MM.1S (cell line): ENCODE data around the gene RARG.

Experiments
- DNase-seq: peaks from one replicate; pipeline ENCODE4 v3.0.0-alpha.2; 2015
- H2AFZ ChIP-seq: fragments of 300-600 bp; sonication (generic); 2 replicates; pipeline ENCODE4 v1.6.0; 2016; ENCODE audit warnings: antibody characterized with exemption, low read length
- H3F3A ChIP-seq: fragments of 300-600 bp; sonication (generic); 2 replicates; pipeline ENCODE4 v1.6.1; 2016; ENCODE audit warnings: mild to moderate bottlenecking, antibody characterized with exemption, low read length, moderate library complexity, mixed read lengths; ENCODE audit not compliant: insufficient read depth
- H3K27ac ChIP-seq: fragments of 300-600 bp; sonication (generic); 2 replicates; pipeline ENCODE4 v1.5.1; 2016; ENCODE audit warnings: mild to moderate bottlenecking, low read length
- H3K27me3 ChIP-seq: fragments of 300-600 bp; sonication (generic); replicated peaks from 2 replicates; pipeline ENCODE4 v1.6.0; 2016; ENCODE audit warnings: low read length; ENCODE audit not compliant: insufficient read depth
- H3K36me3 ChIP-seq: fragments of 300-600 bp; sonication (generic); replicated peaks from 2 replicates; pipeline ENCODE4 v1.6.1; 2016; ENCODE audit warnings: mild to moderate bottlenecking, low read length, mixed read lengths; ENCODE audit not compliant: insufficient read depth
- H3K4me1 ChIP-seq: fragments of 300-600 bp; sonication (generic); 2 replicates; pipeline ENCODE4 v1.6.1; 2016; ENCODE audit warnings: low read length, mixed read lengths
- H3K4me2 ChIP-seq: fragments of 300-600 bp; sonication (generic); 2 replicates; pipeline ENCODE4 v1.6.0; 2016; ENCODE audit warnings: low read depth, low read length
- H3K4me3 ChIP-seq: fragments of 300-600 bp; sonication (generic); 2 replicates; pipeline ENCODE4 v1.5.1; 2016; ENCODE audit warnings: low read length, mixed read lengths
- H3K79me2 ChIP-seq: fragments of 300-600 bp; sonication (generic); 2 replicates; pipeline ENCODE4 v1.6.1; 2016; ENCODE audit warnings: mixed run types, low read length, mixed read lengths
- H3K9ac ChIP-seq: fragments of 300-600 bp; sonication (generic); 2 replicates; pipeline ENCODE4 v1.6.1; 2016; ENCODE audit warnings: low read length, mixed read lengths
- H3K9me2 ChIP-seq: fragments of 300-600 bp; sonication (generic); replicated peaks from 2 replicates; pipeline ENCODE4 v1.6.1; 2016; ENCODE audit warnings: mild to moderate bottlenecking, low read length, mixed read lengths; ENCODE audit not compliant: insufficient read depth
- H3K9me3 ChIP-seq: fragments of 300-600 bp; sonication (generic); replicated peaks from 2 replicates; pipeline ENCODE4 v1.6.1; 2016; ENCODE audit warnings: mild to moderate bottlenecking, low read length, mixed read lengths; ENCODE audit not compliant: insufficient read depth
- H4K20me1 ChIP-seq: fragments of 300-600 bp; sonication (generic); 2 replicates; pipeline ENCODE4 v1.6.1; 2016; ENCODE audit warnings: mild to moderate bottlenecking, low read length, moderate library complexity, mixed read lengths; ENCODE audit not compliant: insufficient read depth
- CTCF ChIP-seq: fragments of 300-600 bp; sonication (generic); IDR thresholded peaks from 2 replicates; pipeline ENCODE4 v1.5.1; 2016; ENCODE audit warnings: antibody characterized with exemption, low read length, mixed read lengths
- EZH2 ChIP-seq: fragments of 300-600 bp; sonication (generic); optimal IDR thresholded peaks from 2 replicates; pipeline ENCODE3; 2017; ENCODE audit warnings: low read depth, mild to moderate bottlenecking, antibody characterized with exemption, low read length, mixed read lengths
- EZH2phosphoT487 ChIP-seq: fragments of 300-600 bp; sonication (generic); IDR thresholded peaks from 2 replicates; pipeline ENCODE4 v1.6.1; 2018; ENCODE audit warnings: antibody characterized with exemption, low read length

The RARG gene

DNA sequence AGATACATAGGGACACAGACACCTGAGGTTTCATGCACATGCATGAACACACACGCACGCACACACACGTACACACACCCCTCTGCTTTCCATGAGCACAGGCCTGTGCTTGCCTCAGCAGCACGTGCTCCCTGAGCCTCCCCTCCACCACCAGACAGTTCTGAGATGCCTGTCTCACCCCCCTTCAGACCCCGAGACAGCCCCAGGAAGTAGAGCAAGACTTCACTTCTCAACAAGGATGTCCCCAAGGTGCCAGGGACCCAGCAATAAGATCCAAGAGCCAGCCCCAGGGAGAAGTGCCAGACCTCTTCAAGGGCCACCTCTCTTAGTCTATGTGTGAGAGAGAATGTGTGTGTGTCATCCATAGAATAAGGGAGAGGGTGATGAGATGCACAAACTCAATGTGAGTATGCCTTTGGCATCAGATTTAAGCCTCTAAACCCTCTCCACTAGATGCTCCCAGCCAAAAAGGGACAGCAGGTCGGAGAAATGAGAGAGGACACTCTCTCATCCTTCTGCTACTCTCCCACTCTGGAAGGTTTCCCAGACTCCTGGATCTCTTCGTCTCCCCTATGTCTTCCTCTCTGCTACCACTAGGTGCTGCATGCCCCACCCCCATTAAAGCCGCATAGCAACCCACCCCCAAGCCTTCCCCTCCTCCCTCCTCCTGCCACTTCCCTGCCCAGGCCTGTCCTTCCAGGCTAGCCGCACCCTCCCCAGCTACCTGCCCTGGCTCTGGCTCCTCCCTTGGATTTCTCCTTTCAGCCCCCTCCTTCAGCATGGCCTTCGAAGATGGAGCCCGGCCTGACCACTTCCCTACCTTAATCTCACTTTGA lies 7.7 kb downstream of the RARG start:
- Histone ChIP-seq H3K4me2 (no peak overlapping the region), H3K9me3 (no peaks in the 10 kb centered on the region), H3K27me3 (no peaks in the 10 kb centered on the region), H3K9me2 (no peaks in the 10 kb centered on the region), H3K9ac (no peak overlapping the region), H3F3A (peaks cover 16% of the 10 kb centered on the region), H4K20me1 (no peaks in the 10 kb centered on the region), H3K4me3 (no peak overlapping the region), H3K27ac (no peak overlapping the region), H3K79me2 (peaks cover 7% of the 10 kb centered on the region), H2AFZ (no peak overlapping the region), H3K4me1 (peaks cover 8% of the 10 kb centered on the region), H3K36me3 (no peaks in the 10 kb centered on the region)
- TF ChIP-seq CTCF (no peak), EZH2 (no peak), EZH2phosphoT487 (no peak)
- DNase-seq: no peak

- Histone ChIP-seq H2AFZ (no peak overlapping the region), H3F3A (peaks cover 16% of the 10 kb centered on the region), H3K4me3 (no peak overlapping the region), H3K27me3 (no peaks in the 10 kb centered on the region), H3K4me1 (peaks cover 12% of the 10 kb centered on the region), H3K9ac (no peak overlapping the region), H3K36me3 (no peaks in the 10 kb centered on the region), H3K4me2 (no peak overlapping the region), H4K20me1 (no peaks in the 10 kb centered on the region), H3K9me3 (no peaks in the 10 kb centered on the region), H3K27ac (no peak overlapping the region), H3K79me2 (peaks cover 12% of the 10 kb centered on the region), H3K9me2 (no peaks in the 10 kb centered on the region)
- TF ChIP-seq CTCF: no peak
- no peak for TF ChIP-seq EZH2
- no peak for TF ChIP-seq EZH2phosphoT487
- DNase-seq: no peak
These were observed 8.5 kb downstream of the RARG start for GRCh38 chr12:53223389-53224060.

- H3K36me3 ChIP-seq: no peaks in the 10 kb centered on the region
- no peak overlapping the region for H3K27ac ChIP-seq
- H3K9me3 ChIP-seq: no peaks in the 10 kb centered on the region
- H3K9ac ChIP-seq: no peak overlapping the region
- no peak for TF ChIP-seq EZH2phosphoT487
- TF ChIP-seq EZH2: no peak
- no peak for TF ChIP-seq CTCF
- no peaks in the 10 kb centered on the region for H3K27me3 ChIP-seq
- H3K79me2 ChIP-seq: peaks cover 18% of the 10 kb centered on the region
- no peak overlapping the region for H3K4me2 ChIP-seq
- H2AFZ ChIP-seq: no peak overlapping the region
- DNase-seq: no peak
- no peaks in the 10 kb centered on the region for H4K20me1 ChIP-seq
- H3K4me1 ChIP-seq: peaks cover 12% of the 10 kb centered on the region
- H3K9me2 ChIP-seq: no peaks in the 10 kb centered on the region
- peaks cover 16% of the 10 kb centered on the region for H3F3A ChIP-seq
- H3K4me3 ChIP-seq: no peak overlapping the region
These were observed 9.2 kb downstream of the RARG start for GRCh38 chr12:53222806-53223261.
